Neural cell (in vitro differentiated cells): ENCODE results near the gene MUS81. TPM values are rescaled to one million over a fixed set of nuclear protein-coding genes. Genes with fewer than 3 reads are reported as not detected.

ENCODE experiments used
- H2AFZ ChIP-seq: fragments of 200-600, 300-800 bp; sonication (generic), shearing (Covaris generic); 2 replicates; pipeline ENCODE4 v1.6.0; 2014; ENCODE audit warnings: low read depth, mild to moderate bottlenecking, antibody characterized with exemption, low read length, moderate library complexity
- H3F3A ChIP-seq: fragments of 200-600 bp; shearing (Covaris generic); 2 replicates; pipeline ENCODE4 v1.6.1; 2016; ENCODE audit warnings: mild to moderate bottlenecking, moderate library complexity, mixed read lengths, antibody characterized with exemption, low read length; ENCODE audit not compliant: insufficient read depth, poor library complexity, severe bottlenecking
- H3K27ac ChIP-seq: fragments of 200-600, 300-800 bp; sonication (generic), shearing (Covaris generic); 2 replicates; pipeline ENCODE4 v1.5.1; 2014; ENCODE audit warnings: mild to moderate bottlenecking, low read length, moderate library complexity
- H3K27me3 ChIP-seq: fragments of 300-800, 200-600 bp; sonication (generic), shearing (Covaris generic); 2 replicates; pipeline ENCODE4 v1.6.0; 2014; ENCODE audit warnings: mild to moderate bottlenecking, low read depth, low read length, moderate library complexity; ENCODE audit not compliant: insufficient read depth
- H3K36me3 ChIP-seq: fragments of 300-800, 200-600 bp; sonication (generic), shearing (Covaris generic); 2 replicates; pipeline ENCODE4 v1.5.1; 2014; ENCODE audit warnings: mild to moderate bottlenecking, antibody characterized with exemption, low read length, moderate library complexity; ENCODE audit not compliant: insufficient read depth
- H3K4me2 ChIP-seq: fragments of 300-800, 200-600 bp; sonication (generic), shearing (Covaris generic); 2 replicates; pipeline ENCODE4 v1.6.0; 2014; ENCODE audit warnings: mild to moderate bottlenecking, low read length
- H3K4me3 ChIP-seq: fragments of 300-800, 200-600 bp; sonication (generic), shearing (Covaris generic); 2 replicates; pipeline ENCODE4 v1.5.1; 2014; ENCODE audit warnings: mild to moderate bottlenecking, low read length, moderate library complexity
- H3K79me2 ChIP-seq: fragments of 200-600 bp; shearing (Covaris generic); replicated peaks from 2 replicates; pipeline ENCODE4 v1.6.0; 2014; ENCODE audit warnings: mild to moderate bottlenecking, low read length, moderate library complexity; ENCODE audit not compliant: insufficient read depth
- H3K9ac ChIP-seq: fragments of 300-800, 200-600 bp; sonication (generic), shearing (Covaris generic); 2 replicates; pipeline ENCODE4 v1.6.1; 2016; ENCODE audit warnings: mild to moderate bottlenecking, low read length, mixed read lengths
- H3K9me2 ChIP-seq: fragments of 200-600 bp; shearing (Covaris generic); 2 replicates; pipeline ENCODE4 v1.6.1; 2016; ENCODE audit warnings: mild to moderate bottlenecking, low read length, mixed read lengths; ENCODE audit not compliant: insufficient read depth
- H3K9me3 ChIP-seq: fragments of 200-600, 300-800 bp; sonication (generic), shearing (Covaris generic); 2 replicates; pipeline ENCODE4 v1.6.1; 2016; ENCODE audit warnings: mild to moderate bottlenecking, mixed run types, low read length, moderate library complexity, mixed read lengths
- H4K20me1 ChIP-seq: fragments of 200-600 bp; shearing (Covaris generic); 2 replicates; pipeline ENCODE4 v1.6.1; 2016; ENCODE audit warnings: mild to moderate bottlenecking, mixed run types; ENCODE audit not compliant: insufficient read depth
- CTCF ChIP-seq: fragments of 450-650 bp; IDR thresholded peaks from 2 replicates; pipeline ENCODE4 v1.5.1; 2014; ENCODE audit warnings: antibody characterized with exemption, mild to moderate bottlenecking, moderate library complexity; ENCODE audit not compliant: poor library complexity, severe bottlenecking
- EZH2 ChIP-seq: fragments of 200-600, 300-800 bp; shearing (Covaris generic), sonication (generic); IDR thresholded peaks from 2 replicates; pipeline ENCODE4 v1.6.1; 2014; ENCODE audit warnings: antibody characterized with exemption, low read length, borderline replicate concordance, mild to moderate bottlenecking; ENCODE audit not compliant: insufficient read depth, poor library complexity, severe bottlenecking
- MXI1 ChIP-seq: fragments of 450-650 bp; conservative IDR thresholded peaks from 2 replicates; pipeline ENCODE4 v1.6.1; 2014; ENCODE audit warnings: antibody characterized with exemption, mild to moderate bottlenecking; ENCODE audit not compliant: poor library complexity, severe bottlenecking
- POLR2AphosphoS5 ChIP-seq: IDR thresholded peaks from 2 replicates; pipeline ENCODE4 v1.6.1; 2012
- RAD21 ChIP-seq: fragments of 450-650 bp; conservative IDR thresholded peaks from 2 replicates; pipeline ENCODE4 v1.6.1; 2014; ENCODE audit warnings: antibody characterized with exemption, mild to moderate bottlenecking, moderate library complexity
- SMC3 ChIP-seq: fragments of 450-650 bp; conservative IDR thresholded peaks from 2 replicates; pipeline ENCODE4 v1.6.1; 2014; ENCODE audit warnings: antibody characterized with exemption, mild to moderate bottlenecking, moderate library complexity; ENCODE audit not compliant: poor library complexity
- polyA plus RNA-seq: library from polyadenylated mRNA; depleted of rRNA; stranded (reverse); fragments of >200 nt; gene quantifications from 2 replicates; pipeline ENCODE4 v1.2.3, GENCODE V29; 2014

The MUS81 gene
- polyA plus RNA-seq, 1 donor from 2014 or later, result 183 TPM

GRCh38 chr11:65898656-65899355 lies 38.6 kb downstream of the MUS81 start:
- H3K4me3 ChIP-seq, result no peak overlapping the region
- no peaks in the 10 kb centered on the region for H3K9me3 ChIP-seq
- H3F3A ChIP-seq, result no peaks in the 10 kb centered on the region
- no peak overlapping the region for H3K27ac ChIP-seq
- no peak overlapping the region for H3K9ac ChIP-seq
- no peaks in the 10 kb centered on the region for H4K20me1 ChIP-seq
- no peak overlapping the region for H2AFZ ChIP-seq
- no peaks in the 10 kb centered on the region for H3K36me3 ChIP-seq
- no peaks in the 10 kb centered on the region for H3K9me2 ChIP-seq
- H3K4me2 ChIP-seq, result no peak overlapping the region
- TF ChIP-seq EZH2 (peak; percentile 8), POLR2AphosphoS5 (no peak), MXI1 (no peak)
- H3K79me2 ChIP-seq, result no peaks in the 10 kb centered on the region
- H3K27me3 ChIP-seq, result peaks cover 60% of the 10 kb centered on the region

DNA sequence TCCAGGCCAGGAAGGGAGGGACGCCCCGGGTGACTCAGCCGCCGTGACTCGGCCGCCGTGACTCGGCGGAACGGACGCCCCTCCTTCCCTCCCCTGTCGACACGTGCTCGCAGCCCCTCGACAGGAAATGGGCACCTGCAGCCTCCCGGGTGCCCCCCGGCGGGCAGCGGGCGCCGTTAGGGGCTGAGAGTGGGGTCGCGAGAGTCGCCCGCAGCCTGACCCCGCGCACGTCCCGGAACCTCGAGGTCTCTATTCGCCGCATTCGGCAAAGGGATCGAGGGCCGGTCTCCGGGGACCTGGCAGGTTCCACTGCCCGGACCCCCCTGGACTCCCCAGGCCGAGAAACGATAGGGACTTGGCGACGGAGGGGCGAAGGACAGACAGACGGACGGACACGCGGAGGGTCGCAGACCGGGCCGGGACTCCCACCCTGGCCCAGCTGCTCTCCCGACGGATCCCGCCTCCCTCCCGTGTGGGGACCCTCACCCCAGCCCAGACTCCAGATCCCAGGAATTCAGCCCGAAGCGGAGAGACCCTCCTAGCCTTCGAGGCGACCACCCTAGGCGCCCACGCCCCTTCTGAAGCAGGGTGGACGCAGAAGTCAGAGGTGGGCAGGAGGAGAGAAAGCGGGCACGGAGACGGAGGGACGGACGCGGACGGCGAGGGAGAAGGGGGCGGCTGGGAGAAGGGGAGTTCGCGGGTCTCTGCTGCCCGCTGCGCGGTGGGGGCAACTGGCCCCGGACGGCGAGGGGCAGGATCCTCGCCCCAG lies 39.3 kb downstream of the MUS81 start:
- H3K27me3 ChIP-seq, result peaks cover 63% of the 10 kb centered on the region
- no peaks in the 10 kb centered on the region for H3K36me3 ChIP-seq
- no peaks in the 10 kb centered on the region for H3K79me2 ChIP-seq
- no peaks in the 10 kb centered on the region for H3F3A ChIP-seq
- no peak overlapping the region for H2AFZ ChIP-seq
- no peak overlapping the region for H3K9ac ChIP-seq
- H3K27ac ChIP-seq, result no peak overlapping the region
- peak overlapping the region; percentile 67 for H3K4me3 ChIP-seq
- no peaks in the 10 kb centered on the region for H3K9me3 ChIP-seq
- TF ChIP-seq EZH2 (peak; percentile 23), SMC3 (no peak)
- no peaks in the 10 kb centered on the region for H4K20me1 ChIP-seq
- no peak overlapping the region for H3K4me2 ChIP-seq
- no peaks in the 10 kb centered on the region for H3K9me2 ChIP-seq

- H3K4me2 ChIP-seq, result no peak within 1 kb of the TSS
- H3K36me3 ChIP-seq, result no peaks in the 10 kb centered on the region
- H4K20me1 ChIP-seq, result no peaks in the 10 kb centered on the region
- TF ChIP-seq RAD21 (no peak), EZH2 (peak; percentile 57)
- no peaks in the 10 kb centered on the region for H3K79me2 ChIP-seq
- no peak within 1 kb of the TSS for H2AFZ ChIP-seq
- peaks cover 63% of the 10 kb centered on the region for H3K27me3 ChIP-seq
- peak within 1 kb of the TSS; percentile 67 for H3K4me3 ChIP-seq
- H3K9me2 ChIP-seq, result no peaks in the 10 kb centered on the region
- no peaks in the 10 kb centered on the region for H3K9me3 ChIP-seq
- no peaks in the 10 kb centered on the region for H3F3A ChIP-seq
- no peak within 1 kb of the TSS for H3K9ac ChIP-seq
- no peak within 1 kb of the TSS for H3K27ac ChIP-seq
Measured at GRCh38 chr11:65900125-65900898, 40.1 kb downstream of the MUS81 start, which contains the start of gene FOSL1. Gene FOSL1, minus strand, starts transcription at chr11:65900388. Its CDS starts 49 bp downstream, at chr11:65900339.

DNA sequence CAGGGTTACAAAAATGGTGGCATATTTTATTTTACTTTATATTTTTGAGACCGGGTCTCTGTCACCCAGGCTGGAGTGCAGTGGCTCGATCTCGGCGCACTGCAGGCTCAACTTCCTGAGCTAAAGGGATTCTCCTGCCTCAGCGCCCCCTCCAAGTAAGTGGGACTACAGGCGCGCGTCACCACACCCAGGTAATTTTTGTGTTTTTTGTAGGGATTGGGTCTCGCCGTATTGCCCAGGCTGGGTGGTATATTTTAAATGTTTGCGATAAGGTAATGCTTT lies 40.6 kb downstream of the MUS81 start:
- no peaks in the 10 kb centered on the region for H3K79me2 ChIP-seq

More for the DNA sequence above, 40.6 kb downstream of the MUS81 start:
- Histone ChIP-seq H3K27ac (no peak overlapping the region), H3K4me3 (peak overlapping the region; percentile 67), H3K9ac (no peak overlapping the region), H3K9me3 (no peaks in the 10 kb centered on the region), H3K9me2 (no peaks in the 10 kb centered on the region), H3K4me2 (no peak overlapping the region), H3K27me3 (peaks cover 63% of the 10 kb centered on the region), H3K36me3 (no peaks in the 10 kb centered on the region), H4K20me1 (no peaks in the 10 kb centered on the region), H3F3A (no peaks in the 10 kb centered on the region), H2AFZ (no peak overlapping the region)
- TF ChIP-seq EZH2 (peak; percentile 21), CTCF (no peak)
